Osteoblast (primary cell): ENCODE measurements around the gene GABBR2. TPM values are rescaled to one million over a fixed set of nuclear protein-coding genes. Genes with fewer than 3 reads are reported as not detected.

Experiments used
- DNase-seq: peaks from one replicate; pipeline ENCODE4 v3.0.0; 2011; ENCODE audit warnings: low spot score, mixed read lengths; ENCODE audit not compliant: insufficient read length; ENCODE audit errors: missing footprints
- H2AFZ ChIP-seq: 2 replicates; pipeline ENCODE4 v1.6.0; 2011; ENCODE audit warnings: mild to moderate bottlenecking, low read length
- H3K27ac ChIP-seq: 2 replicates; pipeline ENCODE4 v1.5.1; 2011; ENCODE audit warnings: mild to moderate bottlenecking, low read depth, low read length, moderate library complexity
- H3K27me3 ChIP-seq: 2 replicates; pipeline ENCODE4 v1.6.0; 2012; ENCODE audit warnings: mild to moderate bottlenecking, control low read depth, inconsistent platforms, low read length, moderate library complexity; ENCODE audit not compliant: insufficient read depth
- H3K36me3 ChIP-seq: 2 replicates; pipeline ENCODE4 v1.5.1; 2011; ENCODE audit warnings: mild to moderate bottlenecking, low read length, control low read depth, moderate library complexity; ENCODE audit not compliant: insufficient read depth
- H3K4me1 ChIP-seq: 2 replicates; pipeline ENCODE4 v1.5.1; 2011; ENCODE audit warnings: mild to moderate bottlenecking, low read length, control low read depth, moderate library complexity; ENCODE audit not compliant: insufficient read depth
- H3K4me2 ChIP-seq: 2 replicates; pipeline ENCODE4 v1.6.0; 2011; ENCODE audit warnings: mild to moderate bottlenecking, low read length; ENCODE audit not compliant: insufficient read depth
- H3K4me3 ChIP-seq: fragments of 200-600 bp; sonication (generic); 3 replicates; pipeline ENCODE4 v1.5.1; 2012; ENCODE audit warnings: mild to moderate bottlenecking, low read length, inconsistent platforms; ENCODE audit not compliant: insufficient read depth
- H3K79me2 ChIP-seq: 2 replicates; pipeline ENCODE4 v1.6.0; 2012; ENCODE audit warnings: mild to moderate bottlenecking, low read length, control low read depth, inconsistent platforms; ENCODE audit not compliant: insufficient read depth
- H3K9me3 ChIP-seq: 2 replicates; pipeline ENCODE4 v1.5.1; 2011; ENCODE audit warnings: low read depth, low read length, control low read depth
- H4K20me1 ChIP-seq: 2 replicates; pipeline ENCODE4 v1.6.0; 2012; ENCODE audit warnings: mild to moderate bottlenecking, low read length, control low read depth; ENCODE audit not compliant: insufficient read depth
- total RNA-seq: library from RNA; depleted of rRNA; stranded (reverse); fragments of >200 nt; gene quantifications from 2 replicates; pipeline ENCODE4 v1.2.3, GENCODE V29; 2012
- TF ChIP-seq, protein P1 (sequence below): IDR thresholded peaks from 2 replicates; pipeline ENCODE4 v1.5.1; 2011; ENCODE audit warnings: mild to moderate bottlenecking, low read depth, low read length, moderate library complexity; ENCODE audit errors: extremely low read depth

GABBR2 gene
- total RNA-seq, 1 donor: under 0.01 TPM

DNA sequence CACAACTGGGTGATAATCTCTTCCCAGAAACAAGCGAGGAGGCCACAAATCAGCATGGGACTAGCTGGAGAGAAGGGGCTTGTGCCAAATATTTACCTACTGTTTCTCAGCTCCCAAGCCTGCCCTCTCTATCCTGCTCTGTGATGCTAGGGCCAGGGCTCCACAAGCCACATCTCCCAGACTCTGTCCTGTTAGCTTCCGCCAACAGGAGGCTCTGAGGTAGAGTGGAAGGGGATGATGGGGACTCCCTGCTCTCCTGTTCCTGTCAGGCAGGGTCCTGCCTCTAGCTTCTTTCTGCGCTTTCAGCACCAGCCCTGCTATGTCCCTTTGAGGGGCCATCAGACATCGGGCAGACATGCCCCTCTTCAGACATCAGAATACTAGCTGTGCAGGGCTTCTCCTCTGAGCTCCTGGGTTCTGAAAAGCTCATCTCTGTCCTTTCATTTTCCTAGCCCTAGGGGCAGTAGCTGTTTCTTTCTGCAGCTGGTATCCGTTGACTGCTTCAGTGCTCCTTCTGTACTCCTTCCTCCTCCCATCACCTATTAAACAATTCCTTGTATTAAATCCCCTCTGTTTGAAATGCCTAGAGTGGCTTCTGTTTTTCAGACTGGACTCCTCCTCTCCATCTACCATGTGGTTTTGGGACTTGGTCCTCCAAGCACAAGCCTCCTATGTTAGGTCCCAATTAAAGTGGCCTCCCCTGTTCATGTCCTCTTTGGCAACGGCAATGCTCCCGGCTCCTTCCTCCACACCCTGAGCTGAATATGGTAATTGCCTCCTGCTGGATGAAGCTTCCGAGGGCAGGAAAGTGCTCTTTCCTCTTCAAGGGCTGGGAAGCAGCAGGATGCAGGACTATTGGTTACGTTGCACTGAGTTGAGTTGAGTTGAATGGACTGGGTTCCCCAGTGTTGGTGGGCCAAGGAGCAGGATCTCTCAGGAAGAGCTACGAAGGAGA, 292.2 kb downstream of the GABBR2 start:
- H3K4me1 ChIP-seq: no peaks in the 10 kb centered on the region
- no peak overlapping the region for H3K4me2 ChIP-seq
- H3K27me3 ChIP-seq: peaks cover 5% of the 10 kb centered on the region
- H3K27ac ChIP-seq: no peak overlapping the region
- no peak overlapping the region for H3K4me3 ChIP-seq
- no peak for DNase-seq
- no peak overlapping the region for H2AFZ ChIP-seq
- TF ChIP-seq, protein P1, sequence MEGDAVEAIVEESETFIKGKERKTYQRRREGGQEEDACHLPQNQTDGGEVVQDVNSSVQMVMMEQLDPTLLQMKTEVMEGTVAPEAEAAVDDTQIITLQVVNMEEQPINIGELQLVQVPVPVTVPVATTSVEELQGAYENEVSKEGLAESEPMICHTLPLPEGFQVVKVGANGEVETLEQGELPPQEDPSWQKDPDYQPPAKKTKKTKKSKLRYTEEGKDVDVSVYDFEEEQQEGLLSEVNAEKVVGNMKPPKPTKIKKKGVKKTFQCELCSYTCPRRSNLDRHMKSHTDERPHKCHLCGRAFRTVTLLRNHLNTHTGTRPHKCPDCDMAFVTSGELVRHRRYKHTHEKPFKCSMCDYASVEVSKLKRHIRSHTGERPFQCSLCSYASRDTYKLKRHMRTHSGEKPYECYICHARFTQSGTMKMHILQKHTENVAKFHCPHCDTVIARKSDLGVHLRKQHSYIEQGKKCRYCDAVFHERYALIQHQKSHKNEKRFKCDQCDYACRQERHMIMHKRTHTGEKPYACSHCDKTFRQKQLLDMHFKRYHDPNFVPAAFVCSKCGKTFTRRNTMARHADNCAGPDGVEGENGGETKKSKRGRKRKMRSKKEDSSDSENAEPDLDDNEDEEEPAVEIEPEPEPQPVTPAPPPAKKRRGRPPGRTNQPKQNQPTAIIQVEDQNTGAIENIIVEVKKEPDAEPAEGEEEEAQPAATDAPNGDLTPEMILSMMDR: no peak
- H3K9me3 ChIP-seq: no peaks in the 10 kb centered on the region
- no peaks in the 10 kb centered on the region for H3K36me3 ChIP-seq
- no peaks in the 10 kb centered on the region for H4K20me1 ChIP-seq
- H3K79me2 ChIP-seq: no peaks in the 10 kb centered on the region

DNA sequence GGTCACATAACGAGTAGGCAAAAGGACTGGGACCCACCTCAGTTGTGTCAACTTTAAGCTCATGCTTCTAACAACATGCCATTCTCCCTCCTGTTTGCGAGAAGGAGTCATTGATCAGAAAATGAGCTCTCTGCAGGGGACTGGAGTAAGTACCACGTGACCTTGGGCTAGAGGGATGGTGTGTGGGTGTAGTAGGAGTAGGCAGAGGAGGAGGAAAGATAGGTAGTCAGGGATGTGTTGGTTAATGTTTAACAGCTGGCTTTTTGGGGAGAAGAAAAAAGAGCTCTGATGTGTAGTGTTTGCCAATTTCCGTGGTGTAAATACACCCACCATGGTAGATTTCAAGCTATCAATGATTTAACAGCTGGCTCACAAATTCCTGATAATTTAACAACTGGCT, 293.0 kb downstream of the GABBR2 start:
- Histone ChIP-seq H3K27ac (no peak overlapping the region), H3K27me3 (peaks cover 5% of the 10 kb centered on the region), H2AFZ (no peak overlapping the region), H4K20me1 (no peaks in the 10 kb centered on the region), H3K4me1 (no peaks in the 10 kb centered on the region), H3K36me3 (no peaks in the 10 kb centered on the region), H3K9me3 (no peaks in the 10 kb centered on the region), H3K79me2 (no peaks in the 10 kb centered on the region), H3K4me2 (no peak overlapping the region), H3K4me3 (no peak overlapping the region)
- DNase-seq: no peak
- TF ChIP-seq, protein P1: no peak

DNA sequence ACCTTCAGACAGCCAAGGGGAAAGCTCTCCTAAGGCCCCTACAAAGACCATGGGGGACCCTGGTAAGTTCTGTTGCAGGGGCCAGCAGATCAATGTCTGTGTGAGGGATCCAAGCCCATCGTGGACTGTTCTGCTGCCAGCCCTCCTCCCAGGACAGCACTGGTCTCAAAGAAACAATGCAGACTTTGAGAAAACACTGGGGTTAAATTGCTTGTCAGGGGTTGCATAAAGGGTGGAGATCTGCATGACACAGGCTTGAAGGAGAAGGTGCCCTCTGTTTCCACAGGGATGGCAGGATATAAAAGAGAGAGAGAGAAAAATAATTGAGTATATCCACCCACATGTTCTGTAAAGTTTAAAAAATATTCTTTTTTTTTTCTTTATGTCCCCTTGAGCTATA, 295.7 kb downstream of the GABBR2 start:
- H3K27ac ChIP-seq: no peak overlapping the region
- no peaks in the 10 kb centered on the region for H3K79me2 ChIP-seq
- peaks cover 8% of the 10 kb centered on the region for H3K27me3 ChIP-seq
- H3K36me3 ChIP-seq: no peaks in the 10 kb centered on the region
- no peak overlapping the region for H3K4me3 ChIP-seq
- no peaks in the 10 kb centered on the region for H3K4me1 ChIP-seq
- H4K20me1 ChIP-seq: no peaks in the 10 kb centered on the region
- H2AFZ ChIP-seq: no peak overlapping the region
- H3K4me2 ChIP-seq: no peak overlapping the region
- no peaks in the 10 kb centered on the region for H3K9me3 ChIP-seq
- TF ChIP-seq, protein P1: no peak
- DNase-seq: no peak

DNA sequence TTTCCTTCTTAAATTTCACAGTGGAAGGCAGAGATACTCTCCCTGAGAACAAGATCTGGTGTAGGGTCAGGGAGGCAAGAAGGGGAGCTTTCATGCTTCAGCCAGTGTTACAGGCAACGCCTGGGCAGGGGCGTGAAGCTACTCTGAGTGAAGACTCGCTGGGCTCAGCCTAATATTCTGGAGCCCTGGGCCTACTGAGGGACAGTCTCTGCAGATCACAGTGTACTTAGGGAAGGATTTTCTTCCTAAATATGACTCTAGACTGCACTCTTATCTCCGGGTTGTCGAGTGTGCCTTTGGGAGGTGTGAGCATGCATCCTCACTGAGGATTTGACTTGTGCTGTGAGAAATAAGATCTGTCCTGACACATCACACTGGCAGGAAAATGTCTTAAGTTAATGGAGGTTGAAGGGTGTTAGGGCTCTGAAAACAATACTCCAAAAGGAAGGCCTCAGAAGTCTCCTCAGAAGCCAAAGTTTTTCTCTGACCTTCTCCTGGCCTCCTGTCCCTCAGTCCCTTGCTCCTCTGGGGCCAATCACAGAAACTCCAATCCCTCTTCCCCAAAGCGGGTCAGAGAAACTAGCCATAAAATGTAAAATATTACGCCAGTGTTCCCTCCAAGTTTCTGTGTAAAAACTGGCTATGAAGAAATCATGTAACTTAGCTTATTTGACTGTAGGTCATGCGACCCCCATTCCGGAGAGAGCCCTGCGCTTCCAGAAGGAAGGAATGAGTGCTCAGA, 296.5 kb downstream of the GABBR2 start:
- no peaks in the 10 kb centered on the region for H3K36me3 ChIP-seq
- H4K20me1 ChIP-seq: no peaks in the 10 kb centered on the region
- H3K4me3 ChIP-seq: no peak overlapping the region
- no peak overlapping the region for H3K27ac ChIP-seq
- H3K27me3 ChIP-seq: peaks cover 11% of the 10 kb centered on the region
- H3K9me3 ChIP-seq: no peaks in the 10 kb centered on the region
- H3K79me2 ChIP-seq: no peaks in the 10 kb centered on the region
- TF ChIP-seq, protein P1: no peak
- H3K4me1 ChIP-seq: no peaks in the 10 kb centered on the region
- no peak for DNase-seq
- no peak overlapping the region for H3K4me2 ChIP-seq
- H2AFZ ChIP-seq: no peak overlapping the region
